Stimulated activated effector memory CD8-positive, alpha-beta T cell treated with anti-CD3 and anti-CD28 coated beads, Interleukin-12 subunit alpha, Interleukin-12 subunit beta, amount 100 ng/mL, for 72 hours (primary cell): ENCODE measurements around the gene MAP2.

Experiments
- ATAC-seq: fragments of 150-1000 bp; cut with Tn5 transposase; 2 replicates; pipeline ENCODE4 v1.10.0; 2021
- DNase-seq, 2 donors: peaks; one replicate each; pipeline ENCODE4 v3.0.0; 2021 to 2022; ENCODE audit warnings: low spot score in 2 of 2
- H3K27ac Mint-ChIP-seq: one replicate; pipeline ENCODE4 v1.8.0; 2022; ENCODE audit warnings: mild to moderate bottlenecking, mixed read lengths
- H3K36me3 Mint-ChIP-seq: one replicate; pipeline ENCODE4 v1.8.0; 2022; ENCODE audit warnings: mild to moderate bottlenecking, mixed read lengths
- H3K4me1 Mint-ChIP-seq: one replicate; pipeline ENCODE4 v1.8.0; 2022; ENCODE audit warnings: mixed read lengths
- H3K4me3 Mint-ChIP-seq: one replicate; pipeline ENCODE4 v1.8.0; 2022; ENCODE audit warnings: mild to moderate bottlenecking, mixed read lengths
- H3K9me3 Mint-ChIP-seq: one replicate; pipeline ENCODE4 v1.8.0; 2022; ENCODE audit warnings: mixed read lengths

Gene MAP2

GRCh38 chr2:209411718-209412117, 12.1 kb upstream of the MAP2 start:
- Mint-ChIP-seq H3K27ac (no peak overlapping the region), H3K9me3 (peaks cover 12% of the 10 kb centered on the region), H3K4me1 (no peaks in the 10 kb centered on the region), H3K36me3 (no peaks in the 10 kb centered on the region), H3K4me3 (no peak overlapping the region)
- DNase-seq (no peak), ATAC-seq (no peak)

- no peak for DNase-seq
- H3K4me3 Mint-ChIP-seq: no peak overlapping the region
- H3K4me1 Mint-ChIP-seq: no peaks in the 10 kb centered on the region
- H3K36me3 Mint-ChIP-seq: no peaks in the 10 kb centered on the region
- H3K27ac Mint-ChIP-seq: no peak overlapping the region
- ATAC-seq: no peak
- H3K9me3 Mint-ChIP-seq: peaks cover 9% of the 10 kb centered on the region
Measured at GRCh38 chr2:209413311-209414014, 10.4 kb upstream of the MAP2 start.

GRCh38 chr2:209416913-209417312, 6.9 kb upstream of the MAP2 start:
- no peak for ATAC-seq

DNA sequence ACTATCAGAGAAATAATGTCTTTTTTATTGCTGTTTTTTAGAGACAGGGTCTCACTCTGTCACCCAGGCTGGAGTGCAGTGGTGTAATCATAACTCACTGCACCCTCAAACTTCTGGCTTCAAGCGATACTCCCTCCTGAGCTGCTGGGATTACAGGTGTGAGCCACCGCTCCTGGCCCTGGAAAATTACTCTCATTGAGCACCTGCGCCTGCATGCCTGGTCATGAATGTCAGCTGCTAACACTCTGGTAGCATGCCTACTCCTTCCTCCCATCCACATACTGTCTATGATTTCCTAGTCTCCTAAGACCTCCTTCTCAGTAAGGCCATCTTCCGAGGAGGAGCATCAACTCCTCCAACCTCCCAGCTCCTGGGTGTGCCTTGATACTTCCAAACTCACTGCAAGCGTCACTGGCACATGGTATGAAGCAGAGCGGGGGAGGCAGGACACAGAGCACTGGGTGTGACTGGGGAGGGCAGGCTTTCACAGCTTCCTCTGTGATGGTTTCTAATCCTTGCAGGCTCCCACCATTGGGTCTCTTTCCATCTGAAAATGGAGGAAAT, 1.6 kb upstream of the MAP2 start:
- H3K27ac Mint-ChIP-seq: no peak overlapping the region
- H3K9me3 Mint-ChIP-seq: no peaks in the 10 kb centered on the region
- ATAC-seq (no peak), DNase-seq (no peak)
- peaks cover 9% of the 10 kb centered on the region for H3K4me1 Mint-ChIP-seq
- H3K36me3 Mint-ChIP-seq: no peaks in the 10 kb centered on the region
- no peak overlapping the region for H3K4me3 Mint-ChIP-seq

More at GRCh38 chr2:209416913-209417312, 6.9 kb upstream of the MAP2 start:
- Mint-ChIP-seq H3K9me3 (peaks cover 9% of the 10 kb centered on the region), H3K4me1 (no peaks in the 10 kb centered on the region), H3K4me3 (no peak overlapping the region), H3K36me3 (no peaks in the 10 kb centered on the region), H3K27ac (no peak overlapping the region)
- no peak for DNase-seq

GRCh38 chr2:209424199-209424701, 403 bp downstream of the MAP2 start:
- H3K9me3 Mint-ChIP-seq: no peaks in the 10 kb centered on the region
- peak overlapping the region; percentile 54 for H3K4me3 Mint-ChIP-seq
- no peak overlapping the region for H3K27ac Mint-ChIP-seq
- no peaks in the 10 kb centered on the region for H3K36me3 Mint-ChIP-seq
- ATAC-seq: peak; percentile 48
- DNase-seq: peak in 1 of 2 donors; percentile 47
- peaks cover 9% of the 10 kb centered on the region for H3K4me1 Mint-ChIP-seq

DNA sequence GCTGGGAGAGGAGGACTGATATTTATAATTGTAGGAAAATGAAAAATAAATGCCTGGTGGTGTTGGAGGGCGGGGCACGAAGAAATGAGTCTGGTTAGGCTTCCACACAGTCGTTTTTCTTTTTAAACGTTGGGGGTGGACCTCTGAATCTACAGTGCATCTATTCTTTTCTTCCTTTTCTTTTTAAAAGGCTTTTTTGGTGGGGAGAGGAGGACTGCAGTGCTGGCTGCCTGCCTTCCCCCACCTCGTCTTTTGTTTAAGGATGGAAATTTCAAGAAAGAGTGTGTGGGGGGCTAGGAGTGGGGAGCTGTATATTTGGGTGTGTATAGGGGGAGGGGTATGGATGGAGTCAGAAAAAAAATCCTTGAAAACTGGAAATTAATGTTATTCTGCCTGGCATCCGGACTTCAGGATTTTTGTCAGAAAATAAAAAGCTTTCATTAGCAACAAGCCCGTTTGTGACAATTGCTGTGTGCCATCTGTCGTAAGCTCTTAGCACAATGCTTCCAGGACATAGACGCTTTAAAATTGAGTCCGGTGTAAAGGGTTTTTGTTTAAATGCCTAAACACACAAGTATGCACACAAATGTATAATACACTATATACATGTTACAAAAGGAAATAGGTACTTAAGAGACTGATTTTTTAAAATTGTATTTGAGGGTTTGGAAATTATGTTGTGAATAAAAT, 1.1 kb downstream of the MAP2 start:
- no peak for DNase-seq
- Mint-ChIP-seq H3K27ac (no peak overlapping the region), H3K4me3 (peak overlapping the region; percentile 54)

GRCh38 chr2:209425471-209426071, 1.7 kb downstream of the MAP2 start:
- no peaks in the 10 kb centered on the region for H3K9me3 Mint-ChIP-seq
- no peaks in the 10 kb centered on the region for H3K36me3 Mint-ChIP-seq
- ATAC-seq: no peak
- peaks cover 9% of the 10 kb centered on the region for H3K4me1 Mint-ChIP-seq
- no peak overlapping the region for H3K4me3 Mint-ChIP-seq
- H3K27ac Mint-ChIP-seq: no peak overlapping the region
- DNase-seq: no peak

More for the DNA sequence above, 1.1 kb downstream of the MAP2 start:
- no peaks in the 10 kb centered on the region for H3K9me3 Mint-ChIP-seq
- no peaks in the 10 kb centered on the region for H3K36me3 Mint-ChIP-seq
- peaks cover 9% of the 10 kb centered on the region for H3K4me1 Mint-ChIP-seq
- no peak for ATAC-seq

GRCh38 chr2:209426432-209426831, 2.6 kb downstream of the MAP2 start:
- DNase-seq (no peak), ATAC-seq (no peak)
- no peaks in the 10 kb centered on the region for H3K36me3 Mint-ChIP-seq
- H3K4me3 Mint-ChIP-seq: no peak overlapping the region
- H3K4me1 Mint-ChIP-seq: peaks cover 9% of the 10 kb centered on the region
- no peak overlapping the region for H3K27ac Mint-ChIP-seq
- no peaks in the 10 kb centered on the region for H3K9me3 Mint-ChIP-seq

GRCh38 chr2:209431701-209432100, 7.9 kb downstream of the MAP2 start:
- no peak overlapping the region for H3K27ac Mint-ChIP-seq
- no peaks in the 10 kb centered on the region for H3K9me3 Mint-ChIP-seq
- no peak for DNase-seq
- H3K4me3 Mint-ChIP-seq: no peak overlapping the region
- H3K4me1 Mint-ChIP-seq: no peaks in the 10 kb centered on the region
- H3K36me3 Mint-ChIP-seq: no peaks in the 10 kb centered on the region
- no peak for ATAC-seq

- ATAC-seq (no peak), DNase-seq (no peak)
- Mint-ChIP-seq H3K27ac (no peak overlapping the region), H3K4me3 (no peak overlapping the region), H3K36me3 (no peaks in the 10 kb centered on the region), H3K4me1 (no peaks in the 10 kb centered on the region), H3K9me3 (no peaks in the 10 kb centered on the region)
Measured at GRCh38 chr2:209441541-209441940, 17.7 kb downstream of the MAP2 start.

GRCh38 chr2:209442939-209443338, 19.1 kb downstream of the MAP2 start:
- Mint-ChIP-seq H3K4me1 (no peaks in the 10 kb centered on the region), H3K27ac (no peak overlapping the region), H3K9me3 (no peaks in the 10 kb centered on the region), H3K4me3 (no peak overlapping the region), H3K36me3 (no peaks in the 10 kb centered on the region)
- ATAC-seq (no peak), DNase-seq (no peak)

DNA sequence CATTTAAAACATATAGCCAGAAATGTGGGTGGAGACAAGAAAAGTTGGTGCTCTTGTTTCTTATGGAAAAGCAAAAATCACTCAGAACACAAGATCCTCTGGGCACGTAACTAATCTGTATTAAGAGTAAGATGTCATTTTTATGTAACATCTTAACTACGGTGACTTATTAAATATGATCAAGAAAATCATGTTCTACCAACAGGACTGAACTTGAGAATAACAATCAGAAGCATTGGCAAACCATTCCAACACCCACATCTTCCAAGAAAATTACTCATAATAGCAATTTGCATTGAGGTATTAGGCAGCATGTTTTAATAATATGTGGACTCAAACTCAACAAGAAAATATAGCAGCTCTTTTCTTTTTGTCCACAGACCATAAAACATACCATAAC, 21.6 kb downstream of the MAP2 start:
- Mint-ChIP-seq H3K9me3 (no peaks in the 10 kb centered on the region), H3K4me3 (no peak overlapping the region), H3K36me3 (no peaks in the 10 kb centered on the region), H3K27ac (no peak overlapping the region), H3K4me1 (no peaks in the 10 kb centered on the region)
- ATAC-seq: no peak
- no peak for DNase-seq

- DNase-seq (no peak), ATAC-seq (peak; percentile 19)
- Mint-ChIP-seq H3K36me3 (no peaks in the 10 kb centered on the region), H3K4me3 (no peak overlapping the region), H3K4me1 (no peaks in the 10 kb centered on the region), H3K27ac (no peak overlapping the region), H3K9me3 (no peaks in the 10 kb centered on the region)
Measured at GRCh38 chr2:209451209-209451834, 27.5 kb downstream of the MAP2 start.

DNA sequence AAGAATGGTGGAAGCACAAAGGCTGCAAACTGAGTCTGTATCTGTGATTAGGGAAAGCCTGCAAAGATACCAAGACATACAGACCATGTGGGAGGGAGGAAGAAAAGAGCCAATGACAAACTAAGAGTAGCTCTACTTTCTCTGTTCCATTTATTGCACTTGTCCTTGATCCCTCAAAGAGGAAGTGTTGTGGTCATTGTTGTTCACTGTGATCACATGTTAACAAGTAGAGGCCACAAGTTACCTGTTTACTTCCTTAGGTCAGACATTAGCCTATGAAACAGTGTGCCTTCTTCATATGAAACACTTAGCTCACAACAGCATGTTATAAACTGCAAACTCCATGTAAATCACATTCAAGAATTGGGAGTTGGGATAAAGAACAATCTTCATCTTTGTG, 32.6 kb downstream of the MAP2 start:
- Mint-ChIP-seq H3K4me1 (no peaks in the 10 kb centered on the region), H3K4me3 (no peak overlapping the region), H3K27ac (no peak overlapping the region), H3K9me3 (peaks cover under 1% of the 10 kb centered on the region), H3K36me3 (no peaks in the 10 kb centered on the region)
- no peak for ATAC-seq
- DNase-seq: no peak
